ENCODE results near the gene PSME3IP1.

- TF ChIP-seq CTCF (IDR thresholded peaks at IDR 0.05): no peak
- TF ChIP-seq POLR2A (IDR thresholded peaks at IDR 0.05): no peak
Observed at GRCh38 chr16:57127836-57128235, 58.0 kb downstream of the PSME3IP1 start.

Data from body of pancreas (tissue), 4 donors.